Astrocyte (in vitro differentiated cells and primary cell): ENCODE results near the gene ZFYVE27.

Experiments used
- EZH2 ChIP-seq: IDR thresholded peaks from 2 replicates; pipeline ENCODE4 v1.6.1; 2012; ENCODE audit warnings: mild to moderate bottlenecking, low read length, inconsistent platforms; ENCODE audit not compliant: insufficient read depth
- TF ChIP-seq, protein P1 (sequence below): IDR thresholded peaks from 2 replicates; pipeline ENCODE4 v1.5.1; 2011; ENCODE audit warnings: low read depth, mild to moderate bottlenecking, inconsistent platforms, low read length, moderate library complexity; ENCODE audit not compliant: insufficient read depth

DNA sequence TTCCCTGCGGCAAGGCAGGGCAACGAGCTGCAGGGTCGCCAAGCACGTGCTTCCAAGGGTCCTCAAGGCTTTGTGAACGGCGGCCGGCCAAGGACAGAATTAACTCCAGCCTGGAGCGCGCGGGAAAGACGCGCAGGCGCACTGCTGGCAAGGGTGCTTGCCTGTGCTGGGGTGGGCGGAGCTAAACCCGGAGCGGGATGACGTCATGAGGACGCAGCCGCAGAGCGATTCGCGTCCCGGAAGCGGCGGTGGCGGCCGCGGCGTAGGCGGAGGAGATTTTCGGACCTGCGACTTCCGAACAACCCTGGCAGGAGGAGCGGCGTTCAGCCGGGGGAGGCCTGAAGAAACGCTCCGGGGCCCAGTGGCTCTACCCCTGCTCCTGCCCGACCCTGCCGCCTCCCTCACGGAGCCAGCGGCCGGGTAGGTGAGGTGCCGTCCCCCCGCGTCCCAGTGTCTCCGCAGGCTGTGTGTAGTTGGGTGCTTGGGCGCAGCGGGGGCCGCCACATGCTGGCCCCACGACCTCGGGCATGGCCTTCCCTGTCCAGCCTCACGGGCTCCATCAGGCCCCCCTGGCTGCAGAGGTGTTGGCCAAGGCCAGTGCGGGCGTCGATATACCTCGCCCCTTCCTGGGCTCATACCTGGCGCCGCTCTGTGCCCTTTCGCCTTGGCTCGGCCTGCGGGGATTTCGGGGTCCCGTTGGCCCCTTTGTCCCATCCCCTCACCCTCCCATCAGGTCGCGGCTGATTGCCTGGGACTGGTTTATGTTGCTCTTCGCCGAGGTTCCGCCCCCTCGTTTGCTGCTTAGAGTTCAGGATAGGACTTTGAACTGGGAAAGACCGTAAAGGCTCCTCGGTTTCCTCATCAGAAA is at the start of gene ZFYVE27:
- no peak for TF ChIP-seq EZH2
- TF ChIP-seq, protein P1, sequence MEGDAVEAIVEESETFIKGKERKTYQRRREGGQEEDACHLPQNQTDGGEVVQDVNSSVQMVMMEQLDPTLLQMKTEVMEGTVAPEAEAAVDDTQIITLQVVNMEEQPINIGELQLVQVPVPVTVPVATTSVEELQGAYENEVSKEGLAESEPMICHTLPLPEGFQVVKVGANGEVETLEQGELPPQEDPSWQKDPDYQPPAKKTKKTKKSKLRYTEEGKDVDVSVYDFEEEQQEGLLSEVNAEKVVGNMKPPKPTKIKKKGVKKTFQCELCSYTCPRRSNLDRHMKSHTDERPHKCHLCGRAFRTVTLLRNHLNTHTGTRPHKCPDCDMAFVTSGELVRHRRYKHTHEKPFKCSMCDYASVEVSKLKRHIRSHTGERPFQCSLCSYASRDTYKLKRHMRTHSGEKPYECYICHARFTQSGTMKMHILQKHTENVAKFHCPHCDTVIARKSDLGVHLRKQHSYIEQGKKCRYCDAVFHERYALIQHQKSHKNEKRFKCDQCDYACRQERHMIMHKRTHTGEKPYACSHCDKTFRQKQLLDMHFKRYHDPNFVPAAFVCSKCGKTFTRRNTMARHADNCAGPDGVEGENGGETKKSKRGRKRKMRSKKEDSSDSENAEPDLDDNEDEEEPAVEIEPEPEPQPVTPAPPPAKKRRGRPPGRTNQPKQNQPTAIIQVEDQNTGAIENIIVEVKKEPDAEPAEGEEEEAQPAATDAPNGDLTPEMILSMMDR = no peak
